H1 (cell line): ENCODE results near the gene LRTM2. TPM values are rescaled to one million over a fixed set of nuclear protein-coding genes. Genes with fewer than 3 reads are reported as not detected.

ENCODE experiments used
- CHD7 ChIP-seq: fragments of 300-600 bp; sonication (generic); IDR thresholded peaks from 2 replicates; pipeline ENCODE4 v1.7.1; 2012; ENCODE audit warnings: low read length, moderate library complexity, mild to moderate bottlenecking, inconsistent platforms; ENCODE audit not compliant: insufficient replicate concordance
- EGR1 ChIP-seq: IDR thresholded peaks from 2 replicates; pipeline ENCODE4 v1.6.1; 2011; ENCODE audit warnings: low read depth, low read length, borderline replicate concordance
- KDM5A ChIP-seq: fragments of 200-600 bp; IDR thresholded peaks from 2 replicates; pipeline ENCODE4 v1.7.1; 2012; ENCODE audit warnings: mild to moderate bottlenecking, low read length, inconsistent platforms, mixed read lengths
- RXRA ChIP-seq: IDR thresholded peaks from 2 replicates; pipeline ENCODE4 v1.6.1; 2011; ENCODE audit warnings: low read depth, mild to moderate bottlenecking, low read length, moderate library complexity; ENCODE audit not compliant: insufficient read depth
- TCF12 ChIP-seq: IDR thresholded peaks from 2 replicates; pipeline ENCODE4 v1.6.1; 2011; ENCODE audit warnings: low read depth, mild to moderate bottlenecking, low read length
- polyA plus RNA-seq, 7 experiments: library from polyadenylated mRNA; depleted of rRNA in 3 of 7; stranded (reverse) in 5 of 7; unstranded in 2 of 7; fragments of >200 nt in 5 of 7; fragments of 200-250 nt in 2 of 7; gene quantifications; 1 replicate in 5 of 7; 2 replicates in 1 of 7; 4 replicates in 1 of 7; pipeline versions ENCODE4 v1.2.1 to v1.2.3, GENCODE V29; 2011 to 2013; ENCODE audit warnings: missing spikeins in 2 of 7, mixed read lengths in 2 of 7
- total RNA-seq: library from RNA; stranded (reverse); fragmentation: NEBNext Ultra II Directional; extraction: Animal tissue kit (Norgen Biotek cat#: 25700); gene quantifications from 2 replicates; pipeline ENCODE4 v1.2.1, GENCODE V29; 2021
- TF ChIP-seq, protein P1 (sequence below), 3 experiments: IDR thresholded peaks; 1 replicate in 2 of 3; 2 replicates in 1 of 3; pipeline versions ENCODE4 v1.5.1 to v1.6.1; 2011; ENCODE audit warnings: low read length in 3 of 3, mild to moderate bottlenecking in 3 of 3, inconsistent platforms in 2 of 3, low read depth in 1 of 3, moderate library complexity in 1 of 3; ENCODE audit not compliant: insufficient read depth in 1 of 3; ENCODE audit errors: control extremely low read depth in 1 of 3
- TF ChIP-seq, protein P2 (sequence below): IDR thresholded peaks from 2 replicates; pipeline ENCODE4 v1.6.1; 2012; ENCODE audit warnings: inconsistent platforms

The LRTM2 gene
- total and polyA plus RNA-seq, 2 of the 8 experiments (the other 6 are each of a cell fraction or from before 2014, with no cell fraction given): 0.06 TPM; not detected in 1

DNA sequence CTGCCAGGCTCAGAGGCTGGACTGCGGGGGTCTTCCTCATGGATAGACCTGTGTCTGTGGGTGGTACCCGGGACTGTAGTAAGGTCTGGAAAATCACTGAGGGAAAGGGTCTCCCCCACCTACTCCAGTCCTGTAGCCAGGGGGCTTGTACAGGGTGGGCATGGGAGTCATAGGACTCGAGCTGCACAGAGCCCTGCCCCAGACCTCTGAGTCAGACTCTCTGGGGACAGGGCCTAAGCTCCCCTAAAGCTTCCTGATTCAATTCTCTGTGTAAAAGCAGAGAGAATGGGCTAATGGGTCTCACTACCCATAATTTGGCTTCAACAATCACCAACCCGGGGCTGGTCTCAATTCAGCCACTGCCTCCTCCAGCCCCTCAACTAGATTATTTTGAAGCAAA, 27.0 kb downstream of the LRTM2 start (continued):
- TF ChIP-seq CHD7: no peak
- no peak for TF ChIP-seq KDM5A
- no peak for TF ChIP-seq EGR1
- TF ChIP-seq TCF12: no peak
- TF ChIP-seq, protein P1, sequence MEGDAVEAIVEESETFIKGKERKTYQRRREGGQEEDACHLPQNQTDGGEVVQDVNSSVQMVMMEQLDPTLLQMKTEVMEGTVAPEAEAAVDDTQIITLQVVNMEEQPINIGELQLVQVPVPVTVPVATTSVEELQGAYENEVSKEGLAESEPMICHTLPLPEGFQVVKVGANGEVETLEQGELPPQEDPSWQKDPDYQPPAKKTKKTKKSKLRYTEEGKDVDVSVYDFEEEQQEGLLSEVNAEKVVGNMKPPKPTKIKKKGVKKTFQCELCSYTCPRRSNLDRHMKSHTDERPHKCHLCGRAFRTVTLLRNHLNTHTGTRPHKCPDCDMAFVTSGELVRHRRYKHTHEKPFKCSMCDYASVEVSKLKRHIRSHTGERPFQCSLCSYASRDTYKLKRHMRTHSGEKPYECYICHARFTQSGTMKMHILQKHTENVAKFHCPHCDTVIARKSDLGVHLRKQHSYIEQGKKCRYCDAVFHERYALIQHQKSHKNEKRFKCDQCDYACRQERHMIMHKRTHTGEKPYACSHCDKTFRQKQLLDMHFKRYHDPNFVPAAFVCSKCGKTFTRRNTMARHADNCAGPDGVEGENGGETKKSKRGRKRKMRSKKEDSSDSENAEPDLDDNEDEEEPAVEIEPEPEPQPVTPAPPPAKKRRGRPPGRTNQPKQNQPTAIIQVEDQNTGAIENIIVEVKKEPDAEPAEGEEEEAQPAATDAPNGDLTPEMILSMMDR (IDR thresholded peaks at IDR 0.05; ENCODE audit: control extremely low read depth in 1 of 3, insufficient read depth in 1 of 3, low read depth in 1 of 3, low read length in 3 of 3): no peak
- TF ChIP-seq RXRA: no peak
- TF ChIP-seq, protein P2, sequence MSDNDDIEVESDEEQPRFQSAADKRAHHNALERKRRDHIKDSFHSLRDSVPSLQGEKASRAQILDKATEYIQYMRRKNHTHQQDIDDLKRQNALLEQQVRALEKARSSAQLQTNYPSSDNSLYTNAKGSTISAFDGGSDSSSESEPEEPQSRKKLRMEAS: no peak
- TF ChIP-seq, all 59 proteins: peak for 0
